NCI-H1092 (cell line): Measurements from ENCODE around the gene GALNT18.

Source experiments
- DNase-seq: peaks from one replicate; lab custom pipeline; 2025; lab: John Stamatoyannopoulos, UW

Gene GALNT18

DNA sequence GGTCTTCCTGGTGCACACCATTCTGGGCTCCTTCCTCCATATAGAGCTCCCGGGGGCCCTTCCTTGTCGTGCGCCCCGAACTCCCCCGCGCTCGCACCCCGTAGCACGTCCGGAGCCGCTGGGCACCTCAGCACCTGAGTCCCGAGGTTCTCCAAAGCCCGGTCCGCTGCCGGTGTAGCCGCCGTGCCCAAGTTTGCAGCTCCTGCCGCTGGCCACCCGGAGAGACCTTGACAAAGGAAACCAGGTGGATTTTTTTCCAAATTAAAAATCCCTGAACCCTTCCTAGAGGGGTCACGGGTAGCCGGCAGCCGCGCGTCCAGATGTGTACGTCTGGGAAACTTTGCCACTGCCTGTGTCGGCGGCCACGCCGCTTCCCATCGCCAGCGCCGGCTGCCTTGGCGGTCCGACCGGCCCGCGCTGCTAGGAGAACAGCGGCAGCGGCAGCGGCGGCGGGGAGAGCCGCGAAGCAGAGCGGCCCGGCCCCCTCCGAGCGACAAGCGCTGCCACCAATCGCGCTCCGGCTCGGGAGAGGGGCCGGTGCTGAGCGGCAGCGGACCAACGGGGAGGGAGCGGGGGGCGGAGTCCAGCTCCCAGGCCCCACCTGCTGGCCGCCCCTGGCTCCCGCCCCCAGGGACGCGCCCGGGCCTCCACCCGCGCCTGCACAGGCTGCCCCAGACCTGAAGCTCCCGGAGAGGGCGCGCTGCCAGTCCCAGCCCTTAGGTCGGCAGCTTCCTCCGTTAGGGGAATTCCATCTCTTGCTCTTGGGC lies at the start of gene GALNT18:
Gene GALNT18 (minus strand): TSS at position 433 of the 767 bp plus-strand sequence.
- peak; percentile 92 for DNase-seq

DNA sequence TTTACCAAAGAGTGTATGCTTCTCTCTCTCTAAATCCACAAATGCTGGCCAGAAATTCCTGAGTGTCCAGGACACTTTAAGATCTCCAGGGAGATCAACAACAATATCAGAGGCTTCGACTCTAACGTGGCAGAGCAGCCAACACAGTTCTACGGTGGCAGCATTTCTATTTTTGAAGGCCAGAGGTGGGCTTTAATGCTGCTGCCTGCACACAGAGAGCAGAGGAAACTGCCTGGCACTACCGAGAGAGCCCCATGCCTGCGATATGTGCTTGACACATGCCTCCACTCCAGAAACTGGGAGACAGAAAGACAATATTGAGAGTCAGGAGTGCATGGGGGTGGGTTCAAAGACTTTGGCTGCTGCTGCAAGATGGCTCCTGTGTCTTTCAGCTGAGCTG lies 48.8 kb upstream of the GALNT18 start:
- no peak for DNase-seq

DNA sequence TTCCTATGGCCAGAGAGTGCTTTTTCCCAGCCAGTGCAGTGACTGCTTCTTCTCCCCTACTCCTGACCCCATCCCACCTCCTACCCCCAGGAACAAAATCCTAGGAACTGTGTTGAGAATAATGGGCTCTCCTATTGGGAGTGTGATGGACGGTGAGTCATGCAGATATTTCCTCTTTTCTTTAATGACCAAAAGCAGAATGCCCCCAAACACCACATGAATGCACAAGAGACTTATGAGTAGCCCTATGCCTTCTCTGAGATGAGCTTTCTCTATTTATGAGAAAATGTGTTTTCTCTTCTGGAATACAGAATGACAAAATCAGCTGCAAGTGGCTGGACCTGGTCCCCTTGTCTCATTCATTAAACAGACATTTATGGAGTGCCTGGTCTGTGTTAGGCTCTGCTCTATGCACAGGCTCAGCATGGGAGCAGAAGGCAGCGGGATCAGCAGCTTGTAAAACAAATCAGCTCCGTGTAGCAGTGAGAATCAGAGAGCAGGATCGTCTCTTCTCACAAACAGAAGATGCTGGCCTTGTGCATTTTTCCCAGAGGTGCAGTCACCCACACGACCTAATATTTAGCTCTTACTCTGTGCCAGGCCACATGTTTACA lies 47.5 kb upstream of the GALNT18 start:
- no peak for DNase-seq

DNA sequence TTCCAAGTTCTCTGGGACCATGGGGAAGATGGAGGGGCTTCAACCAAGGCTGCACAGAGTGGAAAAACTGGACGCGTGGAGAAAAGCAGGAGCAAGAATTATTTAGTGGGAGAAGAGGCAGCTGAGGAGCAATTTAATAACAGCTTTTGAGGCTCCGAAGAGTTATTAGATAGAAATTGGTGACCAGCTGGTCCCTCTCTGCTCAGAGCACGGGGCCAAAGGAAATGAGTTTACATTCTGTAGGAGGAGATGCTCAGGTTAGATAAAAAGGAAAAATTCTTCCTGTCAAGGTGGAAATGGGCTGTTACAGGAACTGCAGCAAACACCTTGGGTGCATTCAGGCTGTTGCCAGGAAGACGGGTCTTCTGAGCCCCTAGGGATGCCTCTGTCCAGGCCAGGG lies 47.0 kb upstream of the GALNT18 start:
- no peak for DNase-seq

DNA sequence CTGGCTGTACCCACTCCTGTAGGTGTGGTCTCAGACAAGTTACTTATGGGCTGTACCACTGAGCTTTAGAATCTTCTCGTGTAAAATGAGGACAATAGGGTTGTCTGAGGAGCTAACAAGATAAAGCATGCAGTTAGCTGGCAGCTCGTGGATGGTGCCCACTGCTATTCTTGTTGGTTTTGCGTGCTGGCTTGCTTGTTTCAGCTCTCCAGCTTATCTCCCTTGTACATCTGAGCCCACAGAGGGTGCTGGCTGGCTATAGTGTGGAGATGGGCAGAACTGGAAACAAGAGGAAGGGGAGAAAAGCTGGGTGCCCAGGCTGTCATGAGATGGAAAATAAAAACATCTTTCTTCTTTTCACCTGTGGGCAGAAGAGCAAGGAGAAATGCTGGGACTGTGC lies 46.5 kb upstream of the GALNT18 start:
- DNase-seq: no peak

GRCh38 chr11:11667056-11667455 lies 45.3 kb upstream of the GALNT18 start:
- no peak for DNase-seq

DNA sequence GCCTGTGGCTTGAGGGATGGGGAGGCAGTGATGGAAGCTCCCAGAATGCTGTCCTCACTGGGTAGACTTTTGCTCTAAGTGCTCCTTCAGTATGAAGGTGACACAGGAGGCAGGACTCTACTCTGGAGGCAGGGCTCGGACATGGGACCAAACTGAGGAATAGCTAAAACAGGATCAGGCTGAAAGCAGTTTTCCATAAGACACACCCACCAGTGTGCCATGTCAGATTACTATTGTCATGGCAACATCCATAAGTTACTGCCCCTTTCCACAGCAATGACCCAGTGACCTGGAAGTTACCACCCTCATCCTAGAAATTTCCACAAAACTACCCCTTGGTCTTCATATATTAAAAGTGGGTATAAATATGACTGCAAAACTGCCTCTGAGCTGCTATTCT lies 43.6 kb upstream of the GALNT18 start:
- DNase-seq: no peak

DNA sequence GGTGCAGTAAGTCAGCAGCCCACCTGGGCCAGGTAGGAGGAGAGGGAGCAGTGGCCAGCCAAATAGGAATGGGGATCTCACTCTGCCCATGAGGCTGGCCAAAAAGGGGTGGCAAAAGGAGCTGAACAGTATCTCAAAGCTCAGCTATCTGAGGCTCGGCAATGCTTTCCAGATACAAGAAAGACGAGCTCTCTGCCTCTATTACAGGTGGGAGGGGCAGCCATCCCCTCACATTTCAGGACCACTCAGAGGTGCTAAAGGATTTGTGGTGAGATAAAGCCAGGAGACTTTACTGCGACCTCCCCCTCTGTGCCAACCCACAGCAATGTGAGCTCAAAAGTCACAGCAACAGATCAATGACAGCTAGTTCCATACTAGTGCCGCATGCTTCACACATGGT lies 42.1 kb upstream of the GALNT18 start:
- DNase-seq: no peak

- no peak for DNase-seq
Measured at GRCh38 chr11:11662578-11662977, 40.8 kb upstream of the GALNT18 start.

GRCh38 chr11:11661326-11662040 lies 39.7 kb upstream of the GALNT18 start:
- DNase-seq: no peak

DNA sequence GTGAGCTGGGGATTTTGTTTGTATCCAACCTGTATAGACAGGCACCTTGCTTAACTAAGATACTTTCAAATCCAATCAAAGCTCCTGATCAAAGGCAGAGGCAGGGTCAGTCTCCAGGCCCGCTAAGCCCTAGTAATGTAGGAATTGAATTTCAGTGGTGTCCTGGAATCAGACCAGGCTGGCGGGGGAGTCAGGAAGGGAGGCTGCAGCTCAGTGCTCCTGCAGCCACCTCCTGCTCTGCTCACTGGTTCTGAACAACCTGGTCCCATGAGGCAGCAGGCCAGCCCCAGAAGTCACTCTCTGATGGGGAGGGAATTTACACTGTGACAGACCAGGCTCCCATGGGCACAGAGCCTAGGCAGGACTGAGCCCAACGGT lies 38.5 kb upstream of the GALNT18 start:
- DNase-seq: no peak

DNA sequence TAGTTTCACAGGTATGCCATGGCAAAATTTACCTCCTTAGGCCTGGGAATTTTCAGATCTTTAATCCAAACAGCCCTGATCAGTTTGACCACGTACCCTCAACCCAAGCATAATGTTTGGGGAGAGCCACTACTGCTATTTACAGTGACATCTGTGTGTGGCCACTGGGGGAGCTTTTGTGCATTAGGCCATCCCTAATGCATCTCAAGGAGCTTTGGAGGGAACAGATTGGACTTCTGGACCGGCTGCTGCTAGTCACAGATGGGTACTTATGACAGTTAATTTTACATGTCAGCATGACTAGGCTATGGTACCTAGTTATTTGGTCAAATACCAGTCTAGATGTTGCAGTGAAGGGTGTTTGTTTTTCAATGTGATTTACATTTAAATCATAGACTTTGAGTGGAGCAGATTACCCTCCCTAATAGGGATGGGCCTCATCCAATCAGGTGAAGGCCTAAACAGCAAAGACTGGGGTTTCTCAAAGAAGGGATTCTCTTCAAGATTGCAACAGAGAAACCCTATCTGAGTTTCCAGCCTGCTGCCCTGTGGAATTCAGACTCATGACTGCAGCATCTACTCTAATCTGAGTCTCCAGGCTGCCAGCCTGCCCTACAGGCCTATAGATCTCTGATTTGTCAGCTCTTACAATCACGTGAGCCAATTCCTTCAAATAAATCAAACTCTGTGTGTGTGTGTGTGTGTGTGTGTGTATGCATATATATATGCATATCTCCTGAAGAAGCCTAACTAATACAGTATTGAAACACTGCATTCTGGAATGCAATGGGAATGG lies 38.0 kb upstream of the GALNT18 start:
- DNase-seq: no peak

- no peak for DNase-seq
Measured at GRCh38 chr11:11657218-11657955, 35.6 kb upstream of the GALNT18 start.

GRCh38 chr11:11641581-11641980 lies 19.8 kb upstream of the GALNT18 start:
- DNase-seq: no peak

DNA sequence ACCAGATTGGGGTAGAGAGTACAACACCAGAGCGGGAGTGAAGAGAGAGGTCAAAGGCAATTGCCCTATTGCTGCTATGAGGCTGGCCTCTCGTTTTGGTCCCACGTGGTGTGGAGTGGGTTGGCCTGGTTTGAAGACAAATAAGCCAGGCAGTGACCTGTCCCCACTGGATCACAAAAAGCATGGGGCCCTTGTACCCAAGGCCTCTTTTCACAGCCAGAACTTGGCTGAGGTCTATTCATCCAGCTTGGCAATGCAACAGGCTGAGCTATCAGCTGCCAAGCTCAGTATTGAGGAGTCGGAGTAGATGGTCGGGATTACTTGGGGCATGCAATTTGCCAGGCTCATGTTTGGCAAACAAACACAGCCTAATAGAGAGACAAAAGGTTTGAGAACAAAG lies 19.2 kb upstream of the GALNT18 start:
- DNase-seq: no peak

DNA sequence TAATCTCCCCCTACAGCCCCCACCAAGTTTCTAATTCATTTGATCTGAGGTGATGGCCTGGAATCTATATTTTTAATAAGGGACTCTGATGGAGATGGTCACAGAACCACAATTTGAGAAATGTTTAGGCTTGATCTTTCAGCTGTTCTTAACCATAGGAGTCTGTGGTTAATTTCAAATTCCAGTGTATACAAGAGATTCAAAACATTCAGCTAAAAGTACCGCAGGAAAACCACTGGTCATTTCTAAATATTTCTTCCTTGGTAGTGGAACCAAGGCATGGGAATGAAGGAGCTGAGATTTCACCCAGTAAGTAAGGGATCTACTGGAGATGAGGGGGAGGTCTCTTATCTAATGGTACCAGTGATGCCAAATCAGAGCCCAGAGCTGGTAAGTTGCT lies 18.3 kb upstream of the GALNT18 start:
- no peak for DNase-seq

DNA sequence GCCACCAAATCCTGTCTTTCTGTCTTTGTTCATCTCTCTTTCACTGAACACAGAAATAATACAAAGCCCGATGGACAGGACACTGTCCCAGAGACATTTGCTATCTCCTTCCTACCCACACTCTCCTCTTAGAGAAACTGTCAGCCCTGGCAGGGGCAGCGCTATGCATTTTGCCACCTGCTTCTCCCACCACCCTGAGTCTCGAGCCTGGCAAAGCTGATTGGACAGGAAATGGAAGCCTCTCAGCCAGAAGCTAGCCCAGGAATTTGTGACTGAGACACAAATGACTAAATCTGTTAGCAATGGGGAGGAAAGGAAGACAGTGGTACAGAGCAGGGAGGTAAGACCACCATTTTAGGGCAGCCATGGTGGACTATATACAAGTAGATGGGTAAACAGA lies 14.9 kb upstream of the GALNT18 start:
- no peak for DNase-seq

DNA sequence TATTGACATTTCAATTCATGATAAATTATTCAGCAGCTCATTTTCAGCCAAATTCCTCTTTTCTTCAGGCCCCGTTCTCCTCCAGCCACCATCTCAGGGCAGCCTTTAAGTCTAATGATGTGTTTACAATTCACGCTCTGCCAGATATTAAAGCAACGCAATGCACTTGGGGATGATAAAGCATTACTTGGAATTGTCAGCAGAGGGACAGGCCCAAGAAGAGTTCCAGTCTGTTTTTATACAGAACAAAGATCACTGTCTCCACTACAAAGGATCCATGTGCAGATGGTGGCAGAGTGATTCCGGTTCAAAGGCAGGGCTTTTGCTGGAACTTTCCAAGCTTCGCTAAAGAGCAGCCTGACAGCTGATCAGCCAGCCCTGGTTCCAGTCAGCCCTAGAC lies 13.6 kb upstream of the GALNT18 start:
- DNase-seq: no peak

DNA sequence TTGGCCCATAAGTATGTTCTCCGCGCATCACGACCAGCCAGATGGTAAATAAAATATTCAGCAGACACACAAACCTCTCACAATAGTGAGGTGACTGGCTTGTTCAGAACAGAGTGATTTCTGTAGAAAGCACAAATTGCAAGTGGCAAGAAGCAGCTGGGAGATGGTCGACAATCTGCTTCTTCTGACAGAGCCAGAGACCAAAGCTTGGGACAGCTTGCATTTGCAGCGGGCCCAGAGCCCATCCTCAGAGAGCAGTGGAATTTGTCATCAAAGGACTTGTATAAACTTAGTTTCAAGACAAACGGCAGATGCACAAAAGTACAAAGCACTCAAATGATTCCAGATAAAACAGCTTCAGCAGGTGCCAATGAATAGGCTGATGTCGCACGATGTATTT lies 7.6 kb upstream of the GALNT18 start:
- DNase-seq: no peak

- no peak for DNase-seq
Measured at GRCh38 chr11:11628651-11629050, 6.8 kb upstream of the GALNT18 start.

DNA sequence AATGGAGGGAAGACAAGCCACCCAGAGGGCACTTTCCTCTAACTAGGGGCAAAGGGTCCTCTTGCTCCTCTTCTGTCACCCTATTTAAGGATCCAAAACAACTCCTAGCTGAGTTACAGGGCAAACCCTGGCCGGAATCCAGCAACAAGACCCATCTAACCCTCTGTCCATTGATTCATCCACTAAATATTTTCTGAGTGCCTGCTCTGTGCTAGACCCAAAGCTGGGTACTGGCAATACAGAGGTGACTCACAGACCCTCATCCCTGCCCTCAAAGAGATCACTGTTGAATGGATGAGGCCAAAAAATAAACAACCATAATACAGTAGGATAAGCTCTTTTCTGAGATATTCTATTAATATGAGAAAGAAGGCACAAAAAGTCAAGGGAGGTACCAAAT lies 4.3 kb upstream of the GALNT18 start:
- no peak for DNase-seq

DNA sequence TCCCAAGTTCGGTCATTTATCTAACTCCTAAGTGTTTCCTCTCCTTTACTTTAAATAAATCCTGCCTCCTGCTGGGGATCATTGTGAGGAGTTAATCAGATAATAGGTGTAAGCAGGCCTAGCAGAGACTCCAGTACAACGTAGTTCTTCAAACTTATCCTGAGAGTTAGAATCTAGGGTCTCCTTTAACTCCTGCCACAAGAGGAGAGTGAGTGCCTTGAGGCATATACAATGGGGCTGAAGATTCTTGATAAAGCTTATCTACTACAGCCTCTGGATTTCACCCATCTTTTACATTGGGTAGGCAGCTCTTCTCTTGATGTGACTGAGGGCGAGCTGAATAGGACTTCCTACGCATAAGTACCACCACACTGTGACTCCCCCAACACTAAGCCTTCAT lies 3.1 kb upstream of the GALNT18 start:
- no peak for DNase-seq
